ENCODE data around the gene FRMD4A.

- TF ChIP-seq CTCF (IDR thresholded peaks at IDR 0.05) (no peak), POLR2A (IDR thresholded peaks at IDR 0.05) (no peak)
These were observed 54.5 kb downstream of the FRMD4A start for GRCh38 chr10:14276210-14276609.
